HAP-1 (cell line): ENCODE data around the gene NXPH1.

Experiments
- DNase-seq, 2 experiments: peaks; one replicate each; pipeline ENCODE4 v3.0.0-alpha.2; 2016 to 2020; ENCODE audit warnings: low spot score in 2 of 2
- H3K27me3 ChIP-seq: fragments of 250-450 bp; sonication (Bioruptor Pico); 2 replicates; pipeline ENCODE4 v1.5.1; 2020; ENCODE audit warnings: low read depth, mild to moderate bottlenecking, moderate library complexity
- H3K36me3 ChIP-seq: fragments of 250-450 bp; sonication (Bioruptor Pico); replicated peaks from 2 replicates; pipeline ENCODE4 v1.5.1; 2020; ENCODE audit warnings: mild to moderate bottlenecking
- H3K4me1 ChIP-seq: fragments of 250-450 bp; sonication (Bioruptor Pico); 2 replicates; pipeline ENCODE4 v1.5.1; 2020; ENCODE audit warnings: mild to moderate bottlenecking
- H3K4me3 ChIP-seq: fragments of 250-450 bp; sonication (Bioruptor Pico); 2 replicates; pipeline ENCODE4 v1.5.1; 2020; ENCODE audit warnings: mild to moderate bottlenecking, moderate library complexity
- H3K9me3 ChIP-seq: fragments of 250-450 bp; sonication (Bioruptor Pico); 2 replicates; pipeline ENCODE4 v1.5.1; 2020; ENCODE audit warnings: mild to moderate bottlenecking, moderate library complexity
- in situ Hi-C: fragments of 300-500 bp; cut with MboI; formaldehyde crosslinking; loops from 3 replicates; pipeline ENCODE4 v1.14.3; 2020; ENCODE audit warnings: low sequenced_read_pairs, inconsistent platforms, mixed read lengths

Gene NXPH1

GRCh38 chr7:8422177-8422576, 11.2 kb upstream of the NXPH1 start:
- in situ Hi-C loops: no loop called here
- H3K36me3 ChIP-seq: no peaks in the 10 kb centered on the region
- DNase-seq: no peak
- no peak overlapping the region for H3K4me3 ChIP-seq
- H3K27me3 ChIP-seq: no peaks in the 10 kb centered on the region
- no peaks in the 10 kb centered on the region for H3K4me1 ChIP-seq
- no peaks in the 10 kb centered on the region for H3K9me3 ChIP-seq

- in situ Hi-C loops: no loop called here
- no peaks in the 10 kb centered on the region for H3K36me3 ChIP-seq
- H3K27me3 ChIP-seq: no peaks in the 10 kb centered on the region
- no peak for DNase-seq
- no peaks in the 10 kb centered on the region for H3K4me1 ChIP-seq
- no peaks in the 10 kb centered on the region for H3K9me3 ChIP-seq
- no peak overlapping the region for H3K4me3 ChIP-seq
Observed at GRCh38 chr7:8423057-8423456, 10.4 kb upstream of the NXPH1 start.

GRCh38 chr7:8425223-8425622, 8.2 kb upstream of the NXPH1 start:
- in situ Hi-C loops: loop anchor here (25.0 kb wide), 2 partner anchors 287 to 662 kb away; no protein-coding TSS in a partner anchor
- Histone ChIP-seq H3K27me3 (no peaks in the 10 kb centered on the region), H3K36me3 (no peaks in the 10 kb centered on the region), H3K4me3 (no peak overlapping the region), H3K9me3 (no peaks in the 10 kb centered on the region), H3K4me1 (no peaks in the 10 kb centered on the region)
- DNase-seq: no peak

GRCh38 chr7:8430643-8431042, 2.8 kb upstream of the NXPH1 start:
- in situ Hi-C loops: loop anchor here (25.0 kb wide), 2 partner anchors 282 to 657 kb away; no protein-coding TSS in a partner anchor
- H3K36me3 ChIP-seq: no peaks in the 10 kb centered on the region
- no peak overlapping the region for H3K4me3 ChIP-seq
- H3K27me3 ChIP-seq: no peaks in the 10 kb centered on the region
- H3K9me3 ChIP-seq: no peaks in the 10 kb centered on the region
- H3K4me1 ChIP-seq: peaks cover 4% of the 10 kb centered on the region; the same call in 1 of the 2 replicates
- no peak for DNase-seq

GRCh38 chr7:8434290-8435002, 1.0 kb downstream of the NXPH1 start:
- H3K4me3 ChIP-seq: peak overlapping the region; percentile 32
- no peaks in the 10 kb centered on the region for H3K36me3 ChIP-seq
- DNase-seq: peak; percentile 28 to 45
- H3K4me1 ChIP-seq: peaks cover 4% of the 10 kb centered on the region; the same call in 1 of the 2 replicates
- no peaks in the 10 kb centered on the region for H3K9me3 ChIP-seq
- H3K27me3 ChIP-seq: no peaks in the 10 kb centered on the region
- in situ Hi-C loops: loop anchor here (25.0 kb wide), 2 partner anchors 278 to 653 kb away; no protein-coding TSS in a partner anchor

- H3K4me1 ChIP-seq: peaks cover 4% of the 10 kb centered on the region; the same call in 1 of the 2 replicates
- no peaks in the 10 kb centered on the region for H3K36me3 ChIP-seq
- H3K27me3 ChIP-seq: no peaks in the 10 kb centered on the region
- H3K4me3 ChIP-seq: no peak overlapping the region
- DNase-seq: no peak
- H3K9me3 ChIP-seq: no peaks in the 10 kb centered on the region
- in situ Hi-C loops: loop anchor here (25.0 kb wide), 2 partner anchors 277 to 652 kb away; no protein-coding TSS in a partner anchor
Observed at GRCh38 chr7:8435095-8435494, 1.7 kb downstream of the NXPH1 start.

- no peaks in the 10 kb centered on the region for H3K36me3 ChIP-seq
- H3K4me1 ChIP-seq: peaks cover 4% of the 10 kb centered on the region; the same call in 1 of the 2 replicates
- no peaks in the 10 kb centered on the region for H3K9me3 ChIP-seq
- no peaks in the 10 kb centered on the region for H3K27me3 ChIP-seq
- in situ Hi-C loops: loop anchor here (25.0 kb wide), 2 partner anchors 276 to 651 kb away; no protein-coding TSS in a partner anchor
- DNase-seq: no peak
- no peak overlapping the region for H3K4me3 ChIP-seq
Observed at GRCh38 chr7:8435590-8436545, 2.5 kb downstream of the NXPH1 start.

GRCh38 chr7:8436965-8437364, 3.6 kb downstream of the NXPH1 start:
- in situ Hi-C loops: loop anchor here (25.0 kb wide), 2 partner anchors 275 to 650 kb away; no protein-coding TSS in a partner anchor
- Histone ChIP-seq H3K9me3 (no peaks in the 10 kb centered on the region), H3K4me1 (peaks cover 4% of the 10 kb centered on the region; the same call in 1 of the 2 replicates), H3K27me3 (no peaks in the 10 kb centered on the region), H3K36me3 (no peaks in the 10 kb centered on the region), H3K4me3 (peak overlapping the region; percentile 17)
- peak; percentile 50 to 86 for DNase-seq

GRCh38 chr7:8437606-8438005, 4.2 kb downstream of the NXPH1 start:
- DNase-seq: no peak
- in situ Hi-C loops: loop anchor here (25.0 kb wide), 2 partner anchors 275 to 650 kb away; no protein-coding TSS in a partner anchor
- Histone ChIP-seq H3K9me3 (no peaks in the 10 kb centered on the region), H3K27me3 (no peaks in the 10 kb centered on the region), H3K4me1 (peaks cover 4% of the 10 kb centered on the region; the same call in 1 of the 2 replicates), H3K36me3 (no peaks in the 10 kb centered on the region), H3K4me3 (no peak overlapping the region)

- no peak for DNase-seq
- H3K27me3 ChIP-seq: no peaks in the 10 kb centered on the region
- H3K4me3 ChIP-seq: no peak overlapping the region
- in situ Hi-C loops: loop anchor here (25.0 kb wide), 2 partner anchors 272 to 647 kb away; no protein-coding TSS in a partner anchor
- 0 out of 2 replicates have a peak, but pooled peaks cover 2% of the 10 kb centered on the region for H3K9me3 ChIP-seq
- no peaks in the 10 kb centered on the region for H3K36me3 ChIP-seq
- H3K4me1 ChIP-seq: no peaks in the 10 kb centered on the region
Observed at GRCh38 chr7:8440670-8441069, 7.3 kb downstream of the NXPH1 start.

- Histone ChIP-seq H3K9me3 (0 out of 2 replicates have a peak, but pooled peaks cover 2% of the 10 kb centered on the region), H3K4me1 (no peaks in the 10 kb centered on the region), H3K27me3 (no peaks in the 10 kb centered on the region), H3K4me3 (no peak overlapping the region), H3K36me3 (no peaks in the 10 kb centered on the region)
- in situ Hi-C loops: loop anchor here (25.0 kb wide), 2 partner anchors 271 to 646 kb away; no protein-coding TSS in a partner anchor
- no peak for DNase-seq
Observed at GRCh38 chr7:8441106-8441965, 7.9 kb downstream of the NXPH1 start.

GRCh38 chr7:8442051-8442813, 8.8 kb downstream of the NXPH1 start:
- Histone ChIP-seq H3K4me3 (no peak overlapping the region), H3K4me1 (peaks cover 1% of the 10 kb centered on the region; the same call in 1 of the 2 replicates), H3K9me3 (0 out of 2 replicates have a peak, but pooled peaks cover 2% of the 10 kb centered on the region), H3K27me3 (no peaks in the 10 kb centered on the region), H3K36me3 (no peaks in the 10 kb centered on the region)
- DNase-seq: no peak
- in situ Hi-C loops: loop anchor here (25.0 kb wide), 2 partner anchors 270 to 645 kb away; no protein-coding TSS in a partner anchor
